ENCODE results near the gene FYN. TPM values are rescaled to one million over a fixed set of nuclear protein-coding genes. Genes with fewer than 3 reads are reported as not detected.

FYN gene
- total RNA-seq, 1 experiment from 2014 or later = 95.8 TPM

- no peak for DNase-seq (ENCODE audit: low read depth)
These were observed 102.8 kb downstream of the FYN start for GRCh38 chr6:111770263-111771093.

- peak; percentile 41 for DNase-seq (ENCODE audit: low read depth)
These were observed 103.7 kb downstream of the FYN start for GRCh38 chr6:111769365-111770152.

- no peak for DNase-seq (ENCODE audit: low read depth)
These were observed 104.9 kb downstream of the FYN start for GRCh38 chr6:111768431-111768770.

- no peak for DNase-seq (ENCODE audit: low read depth)
These were observed 105.4 kb downstream of the FYN start for GRCh38 chr6:111767752-111768430.

- DNase-seq (ENCODE audit: low read depth) = no peak
These were observed 106.9 kb downstream of the FYN start for GRCh38 chr6:111766201-111766857.

GRCh38 chr6:111765763-111766162, 107.5 kb downstream of the FYN start:
- DNase-seq (ENCODE audit: low read depth) = no peak

- DNase-seq (ENCODE audit: low read depth) = no peak
These were observed 108.7 kb downstream of the FYN start for GRCh38 chr6:111764238-111765175.

- peak; percentile 17 for DNase-seq (ENCODE audit: low read depth)
These were observed 109.9 kb downstream of the FYN start for GRCh38 chr6:111763381-111763780.

- no peak for DNase-seq (ENCODE audit: low read depth)
These were observed 111.4 kb downstream of the FYN start for GRCh38 chr6:111761783-111762312.

GRCh38 chr6:111761212-111761611, 112.0 kb downstream of the FYN start:
- no peak for DNase-seq (ENCODE audit: low read depth)

GRCh38 chr6:111759836-111760785, 113.1 kb downstream of the FYN start:
- no peak for DNase-seq (ENCODE audit: low read depth)

GRCh38 chr6:111759331-111759835, 113.9 kb downstream of the FYN start:
- DNase-seq (ENCODE audit: low read depth) = no peak

GRCh38 chr6:111758608-111759329, 114.5 kb downstream of the FYN start:
- DNase-seq (ENCODE audit: low read depth) = peak; percentile 17

GRCh38 chr6:111757342-111757741, 115.9 kb downstream of the FYN start:
- peak; percentile 71 for DNase-seq (ENCODE audit: low read depth)

GRCh38 chr6:111754423-111754822, 118.8 kb downstream of the FYN start:
- no peak for DNase-seq (ENCODE audit: low read depth)

- DNase-seq (ENCODE audit: low read depth) = peak; percentile 21
These were observed 119.7 kb downstream of the FYN start for GRCh38 chr6:111753573-111753972.

- no peak for DNase-seq (ENCODE audit: low read depth)
These were observed 120.8 kb downstream of the FYN start for GRCh38 chr6:111752476-111752875.

Measured in LHCN-M2 (cell line).